HCT116 (cell line): ENCODE results near the gene BMAL1. TPM values are rescaled to one million over a fixed set of nuclear protein-coding genes. Genes with fewer than 3 reads are reported as not detected.

ENCODE experiments used
- ATAC-seq: fragments of 200-7000 bp; cut with Tn5 transposase; 2 replicates; pipeline ENCODE4 v1.9.1; 2020; ENCODE audit warnings: mild to moderate bottlenecking, moderate library complexity
- BruUV-seq: library from RNA; stranded (reverse); fragments of 400-500 nt; replicated peaks from 2 replicates; lab custom pipeline; 2021; lab: Mats Ljungman, UMichigan
- CTCF ChIA-PET: fragments of 300-600 bp; sonication (Branson Sonifier 250); formaldehyde crosslinking; loops from one replicate; lab custom pipeline; 2021; ENCODE audit warnings: antibody characterized with exemption; lab: Charles Lee
- POLR2A ChIA-PET: fragments of 300-600, 350-600 bp; sonication (Branson Sonifier 250); formaldehyde crosslinking; loops from one replicate; lab custom pipeline; 2021; ENCODE audit warnings: antibody characterized with exemption; lab: Charles Lee
- RAD21 ChIA-PET, 2 experiments: fragments of 300-600 bp; sonication (Branson Sonifier 250); formaldehyde crosslinking; loops; one replicate each; lab custom pipeline; 2023; ENCODE audit warnings: low total read pairs in 2 of 2; ENCODE audit not compliant: uncharacterized antibody in 2 of 2, unreplicated experiment in 2 of 2, low non-redundant PET in 1 of 2; lab: Charles Lee
- DNase-seq: peaks from one replicate; pipeline ENCODE4 v3.0.0-alpha.2; 2010; ENCODE audit warnings: low read depth, low spot score
- H2AFZ ChIP-seq: fragments of 200-600 bp; shearing (Covaris generic), sonication (generic); 2 replicates; pipeline ENCODE4 v1.6.1; 2017; ENCODE audit warnings: low read depth, mixed run types, mixed read lengths, antibody characterized with exemption, low read length; ENCODE audit not compliant: poor library complexity, severe bottlenecking
- H3K27ac ChIP-seq: 2 replicates; pipeline ENCODE4 v1.5.1; 2012; ENCODE audit warnings: low read depth, low read length
- H3K27me3 ChIP-seq: fragments of 200-600 bp; sonication (generic); 2 replicates; pipeline ENCODE4 v1.6.1; 2016; ENCODE audit warnings: mixed run types, low read length, mixed read lengths; ENCODE audit not compliant: insufficient read depth
- H3K36me3 ChIP-seq, 2 experiments: fragments of 200-500 bp in 1 of 2; fragments of 200-600 bp in 1 of 2; sonication (Bioruptor generic) in 1 of 2; sonication (generic) in 1 of 2; 2 replicates each; pipeline versions ENCODE4 v1.5.1 to v1.6.1; 2014 to 2016; ENCODE audit warnings: low read length in 2 of 2, inconsistent platforms in 1 of 2, mixed read lengths in 1 of 2, mixed run types in 1 of 2; ENCODE audit not compliant: insufficient read depth in 2 of 2, control insufficient read depth in 1 of 2
- H3K4me1 ChIP-seq, 2 experiments: fragments of 200-600 bp in 1 of 2; sonication (generic) in 1 of 2; 2 replicates each; pipeline versions ENCODE4 v1.5.1 to v1.6.1; 2012 to 2017; ENCODE audit warnings: low read length in 2 of 2, inconsistent platforms in 1 of 2, mild to moderate bottlenecking in 1 of 2, mixed read lengths in 1 of 2, mixed run types in 1 of 2, moderate library complexity in 1 of 2; ENCODE audit not compliant: insufficient read depth in 2 of 2, control insufficient read depth in 1 of 2
- H3K4me2 ChIP-seq: fragments of 200-600 bp; sonication (generic); 2 replicates; pipeline ENCODE4 v1.6.1; 2017; ENCODE audit warnings: mixed run types, low read length, mixed read lengths
- H3K4me3 ChIP-seq, 2 experiments: fragments of 200-600 bp in 1 of 2; sonication (generic) in 1 of 2; replicated peaks in 1 of 2; 2 replicates each; pipeline ENCODE4 v1.5.1; 2011 to 2016; ENCODE audit warnings: low read length in 2 of 2, control low read depth in 1 of 2, low read depth in 1 of 2, mild to moderate bottlenecking in 1 of 2, mixed read lengths in 1 of 2, mixed run types in 1 of 2
- H3K79me2 ChIP-seq: fragments of 200-600 bp; sonication (generic); 2 replicates; pipeline ENCODE4 v1.6.1; 2017; ENCODE audit warnings: mild to moderate bottlenecking, mixed run types, low read length, moderate library complexity, mixed read lengths; ENCODE audit not compliant: insufficient read depth
- H3K9ac ChIP-seq: fragments of 200-600 bp; sonication (generic); 2 replicates; pipeline ENCODE4 v1.6.1; 2016; ENCODE audit warnings: low read length, mixed read lengths
- H3K9me2 ChIP-seq: fragments of 200-600 bp; sonication (generic), shearing (Covaris generic); 2 replicates; pipeline ENCODE4 v1.6.1; 2017; ENCODE audit warnings: mixed run types, mild to moderate bottlenecking, moderate library complexity; ENCODE audit not compliant: insufficient read depth
- H3K9me3 ChIP-seq, 2 experiments: fragments of 200-500 bp in 1 of 2; fragments of 200-600 bp in 1 of 2; sonication (Bioruptor generic) in 1 of 2; sonication (generic) in 1 of 2; 2 replicates each; pipeline ENCODE4 v1.6.1; 2014 to 2017; ENCODE audit warnings: low read length in 2 of 2, mixed read lengths in 2 of 2, inconsistent platforms in 1 of 2, low read depth in 1 of 2, mild to moderate bottlenecking in 1 of 2, mixed run types in 1 of 2, moderate library complexity in 1 of 2; ENCODE audit not compliant: control insufficient read depth in 1 of 2, insufficient read depth in 1 of 2
- H4K20me1 ChIP-seq: fragments of 200-600 bp; sonication (generic), shearing (Covaris generic); 2 replicates; pipeline ENCODE4 v1.6.1; 2017; ENCODE audit warnings: mixed run types, mild to moderate bottlenecking, moderate library complexity; ENCODE audit not compliant: insufficient read depth
- CBX3 ChIP-seq: IDR thresholded peaks from 2 replicates; pipeline ENCODE4 v1.6.1; 2012; ENCODE audit warnings: low read depth
- JUND ChIP-seq: IDR thresholded peaks from 2 replicates; pipeline ENCODE4 v1.6.1; 2012
- POLR2A ChIP-seq: IDR thresholded peaks from 2 replicates; pipeline ENCODE4 v1.7.0; 2011; ENCODE audit warnings: borderline replicate concordance; ENCODE audit not compliant: insufficient read depth, insufficient read length; ENCODE audit errors: extremely low read depth
- POLR2AphosphoS5 ChIP-seq: IDR thresholded peaks from 2 replicates; pipeline ENCODE4 v1.6.1; 2011; ENCODE audit warnings: mild to moderate bottlenecking, low read depth, low read length, moderate library complexity
- RAD21 ChIP-seq: IDR thresholded peaks from 2 replicates; pipeline ENCODE4 v1.6.1; 2012; ENCODE audit warnings: low read depth, mild to moderate bottlenecking
- SRF ChIP-seq: IDR thresholded peaks from 2 replicates; pipeline ENCODE4 v1.6.1; 2012; ENCODE audit warnings: low read depth
- intact Hi-C: fragments of 100-400 bp; cut with micrococcal nuclease; formaldehyde crosslinking; loops from 2 replicates; pipeline ENCODE4 v1.10.0; 2022
- total RNA-seq: library from RNA; stranded (reverse); gene quantifications from one replicate; pipeline ENCODE4 v1.2.1, GENCODE V29; 2021; ENCODE audit not compliant: unreplicated experiment
- TF ChIP-seq, protein P1 (sequence below), 3 experiments: fragments of 200-600 bp in 1 of 3; sonication (generic) in 1 of 3; IDR thresholded peaks in 2 of 3; conservative IDR thresholded peaks in 1 of 3; 2 replicates each; pipeline ENCODE4 v1.5.1; 2012 to 2017; ENCODE audit warnings: low read depth in 2 of 3, low read length in 2 of 3, antibody characterized with exemption in 1 of 3, borderline replicate concordance in 1 of 3, control low read depth in 1 of 3, mild to moderate bottlenecking in 1 of 3, mixed read lengths in 1 of 3, mixed run types in 1 of 3, moderate library complexity in 1 of 3; ENCODE audit not compliant: insufficient read depth in 1 of 3

Gene BMAL1
- total RNA-seq, 1 experiment from 2014 or later: 17.6 TPM

GRCh38 chr11:13339195-13340153, 61.9 kb downstream of the BMAL1 start:
- CTCF ChIA-PET: interaction anchor here (0.9 to 3.5 kb wide), 6 partner anchors 14 to 433 kb away, joined by 3 to 23 read pairs (median 3); no protein-coding TSS in a partner anchor
- Histone ChIP-seq H2AFZ (peak overlapping the region; percentile 26), H3K9me3 (no peaks in the 10 kb centered on the region), H3K9ac (peak overlapping the region; percentile 62), H3K4me2 (peak overlapping the region; percentile 88), H3K27me3 (no peaks in the 10 kb centered on the region), H3K79me2 (no peaks in the 10 kb centered on the region), H3K4me3 (peak overlapping the region in 1 of 2 experiments; percentile 56; a peak in 1 of 4 replicates), H4K20me1 (no peaks in the 10 kb centered on the region), H3K27ac (peak overlapping the region; percentile 63), H3K36me3 (no peaks in the 10 kb centered on the region), H3K9me2 (no peaks in the 10 kb centered on the region), H3K4me1 (peaks cover 54 to 72% of the 10 kb centered on the region in 2 experiments)
- no peak for TF ChIP-seq SRF
- TF ChIP-seq CBX3: no peak
- no peak for TF ChIP-seq POLR2A
- TF ChIP-seq POLR2AphosphoS5: no peak
- TF ChIP-seq, protein P1, sequence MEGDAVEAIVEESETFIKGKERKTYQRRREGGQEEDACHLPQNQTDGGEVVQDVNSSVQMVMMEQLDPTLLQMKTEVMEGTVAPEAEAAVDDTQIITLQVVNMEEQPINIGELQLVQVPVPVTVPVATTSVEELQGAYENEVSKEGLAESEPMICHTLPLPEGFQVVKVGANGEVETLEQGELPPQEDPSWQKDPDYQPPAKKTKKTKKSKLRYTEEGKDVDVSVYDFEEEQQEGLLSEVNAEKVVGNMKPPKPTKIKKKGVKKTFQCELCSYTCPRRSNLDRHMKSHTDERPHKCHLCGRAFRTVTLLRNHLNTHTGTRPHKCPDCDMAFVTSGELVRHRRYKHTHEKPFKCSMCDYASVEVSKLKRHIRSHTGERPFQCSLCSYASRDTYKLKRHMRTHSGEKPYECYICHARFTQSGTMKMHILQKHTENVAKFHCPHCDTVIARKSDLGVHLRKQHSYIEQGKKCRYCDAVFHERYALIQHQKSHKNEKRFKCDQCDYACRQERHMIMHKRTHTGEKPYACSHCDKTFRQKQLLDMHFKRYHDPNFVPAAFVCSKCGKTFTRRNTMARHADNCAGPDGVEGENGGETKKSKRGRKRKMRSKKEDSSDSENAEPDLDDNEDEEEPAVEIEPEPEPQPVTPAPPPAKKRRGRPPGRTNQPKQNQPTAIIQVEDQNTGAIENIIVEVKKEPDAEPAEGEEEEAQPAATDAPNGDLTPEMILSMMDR (IDR thresholded peaks at IDR 0.05 in 2 of 3, conservative IDR thresholded peaks at IDR 0.05 in 1 of 3; ENCODE audit: borderline replicate concordance in 1 of 3, insufficient read depth in 1 of 3, low read depth in 2 of 3, low read length in 2 of 3): no peak
- TF ChIP-seq JUND: peak; percentile 35; the same call in 1 of the 2 replicates
- no peak for TF ChIP-seq RAD21
- ATAC-seq (peak; percentile 60), DNase-seq (no peak)
- RAD21 ChIA-PET: interaction anchor here (1.1 to 1.9 kb wide), 2 partner anchors 129 kb away, joined by 3 to 5 read pairs; no protein-coding TSS in a partner anchor
- BruUV-seq: no TSS peak
- POLR2A ChIA-PET: interaction anchor here (1.1 to 1.4 kb wide), 2 partner anchors 10 to 125 kb away, joined by 3 read pairs; no protein-coding TSS in a partner anchor
- intact Hi-C loops: loop anchor here (2.0 to 5.0 kb wide), 2 partner anchors 61 to 377 kb away; no protein-coding TSS in a partner anchor
